ENCODE measurements around the gene JMJD7.

DNA sequence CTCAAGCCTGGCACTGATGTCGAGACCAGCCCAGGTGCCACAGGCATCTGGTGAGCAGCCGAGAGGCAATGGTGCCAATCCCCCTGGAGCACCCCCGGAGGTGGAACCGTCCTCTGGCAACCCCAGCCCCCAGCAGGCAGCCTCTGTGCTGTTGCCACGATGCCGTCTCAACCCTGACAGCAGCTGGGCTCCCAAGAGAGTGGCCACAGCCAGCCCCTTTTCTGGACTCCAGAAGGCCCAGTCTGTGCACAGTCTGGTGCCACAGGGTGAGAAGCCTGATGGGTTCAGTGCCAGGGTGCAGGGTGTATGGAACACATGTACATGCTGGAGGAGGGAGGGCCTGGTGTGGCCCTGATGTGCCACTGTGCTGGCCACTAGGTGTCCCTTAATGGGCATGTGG lies 4.9 kb upstream of the JMJD7 start:
- TF ChIP-seq, protein P1, sequence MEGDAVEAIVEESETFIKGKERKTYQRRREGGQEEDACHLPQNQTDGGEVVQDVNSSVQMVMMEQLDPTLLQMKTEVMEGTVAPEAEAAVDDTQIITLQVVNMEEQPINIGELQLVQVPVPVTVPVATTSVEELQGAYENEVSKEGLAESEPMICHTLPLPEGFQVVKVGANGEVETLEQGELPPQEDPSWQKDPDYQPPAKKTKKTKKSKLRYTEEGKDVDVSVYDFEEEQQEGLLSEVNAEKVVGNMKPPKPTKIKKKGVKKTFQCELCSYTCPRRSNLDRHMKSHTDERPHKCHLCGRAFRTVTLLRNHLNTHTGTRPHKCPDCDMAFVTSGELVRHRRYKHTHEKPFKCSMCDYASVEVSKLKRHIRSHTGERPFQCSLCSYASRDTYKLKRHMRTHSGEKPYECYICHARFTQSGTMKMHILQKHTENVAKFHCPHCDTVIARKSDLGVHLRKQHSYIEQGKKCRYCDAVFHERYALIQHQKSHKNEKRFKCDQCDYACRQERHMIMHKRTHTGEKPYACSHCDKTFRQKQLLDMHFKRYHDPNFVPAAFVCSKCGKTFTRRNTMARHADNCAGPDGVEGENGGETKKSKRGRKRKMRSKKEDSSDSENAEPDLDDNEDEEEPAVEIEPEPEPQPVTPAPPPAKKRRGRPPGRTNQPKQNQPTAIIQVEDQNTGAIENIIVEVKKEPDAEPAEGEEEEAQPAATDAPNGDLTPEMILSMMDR (IDR thresholded peaks at IDR 0.05), result no peak
- TF ChIP-seq POLR2A (IDR thresholded peaks at IDR 0.05) (no peak), EP300 (IDR thresholded peaks at IDR 0.05) (no peak)
